HUES48 (cell line): ENCODE measurements around the gene INTS13.

Source experiments
- H3K27ac ChIP-seq: one replicate; pipeline ENCODE4 v1.7.0; 2013; ENCODE audit warnings: low read depth, low read length, inconsistent platforms
- H3K27me3 ChIP-seq: 2 replicates; pipeline ENCODE4 v1.6.1; 2013; ENCODE audit warnings: mild to moderate bottlenecking, low read length; ENCODE audit not compliant: control insufficient read depth, insufficient read depth
- H3K36me3 ChIP-seq: 2 replicates; pipeline ENCODE4 v1.6.1; 2013; ENCODE audit warnings: low read length; ENCODE audit not compliant: control insufficient read depth, insufficient read depth
- H3K4me1 ChIP-seq: 2 replicates; pipeline ENCODE4 v1.6.1; 2013; ENCODE audit warnings: mild to moderate bottlenecking, low read length; ENCODE audit not compliant: control insufficient read depth, insufficient read depth
- H3K4me3 ChIP-seq: 2 replicates; pipeline ENCODE4 v1.5.1; 2013; ENCODE audit warnings: mild to moderate bottlenecking, low read depth, low read length
- H3K9ac ChIP-seq: 2 replicates; pipeline ENCODE4 v1.6.1; 2013; ENCODE audit warnings: mild to moderate bottlenecking, low read depth, low read length, moderate library complexity
- H3K9me3 ChIP-seq: 2 replicates; pipeline ENCODE4 v1.6.1; 2013; ENCODE audit warnings: low read length; ENCODE audit not compliant: control insufficient read depth, insufficient read depth

INTS13 gene

DNA sequence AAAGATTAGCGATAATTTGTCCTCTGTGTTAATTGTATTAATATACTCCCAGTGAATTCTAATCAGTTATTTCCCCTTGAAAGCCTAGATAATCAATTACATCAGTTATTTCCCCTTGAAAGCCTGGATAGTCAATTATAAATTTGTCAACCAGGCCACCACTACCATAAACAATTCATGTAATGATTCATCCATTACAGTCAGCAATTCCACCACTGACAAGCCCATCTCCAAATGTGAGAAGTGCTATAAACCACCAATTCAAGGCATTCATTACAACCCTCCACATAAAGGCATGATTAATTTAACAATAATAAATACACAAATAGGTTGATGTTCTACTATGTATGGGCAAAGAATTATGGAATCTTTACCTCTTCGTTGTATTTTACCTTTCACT lies 40.9 kb downstream of the INTS13 start:
- H3K27ac ChIP-seq = no peak overlapping the region
- peaks cover 15% of the 10 kb centered on the region for H3K36me3 ChIP-seq
- no peaks in the 10 kb centered on the region for H3K4me1 ChIP-seq
- H3K27me3 ChIP-seq = no peaks in the 10 kb centered on the region
- no peaks in the 10 kb centered on the region for H3K9me3 ChIP-seq
- no peak overlapping the region for H3K9ac ChIP-seq
- no peak overlapping the region for H3K4me3 ChIP-seq

DNA sequence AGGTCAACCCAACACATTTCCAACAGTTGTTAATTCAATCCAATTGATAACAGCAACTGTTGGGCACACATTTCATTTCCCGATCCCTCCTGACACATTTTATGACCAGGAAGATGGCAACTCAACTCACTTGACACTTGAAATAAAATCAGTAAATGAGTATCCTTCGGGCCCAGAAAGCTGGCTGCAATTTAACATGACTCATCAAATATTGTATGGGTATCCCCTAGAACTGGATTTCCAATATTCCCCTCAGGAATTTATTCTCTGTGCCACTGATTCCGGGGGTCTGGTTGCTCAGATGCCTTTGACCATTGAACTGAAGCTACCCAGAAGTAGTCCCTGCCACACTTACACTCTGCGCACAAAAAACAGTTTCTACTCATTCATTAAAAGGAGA lies 42.1 kb downstream of the INTS13 start:
- H3K4me1 ChIP-seq = no peaks in the 10 kb centered on the region
- H3K27ac ChIP-seq = no peak overlapping the region
- H3K9ac ChIP-seq = no peak overlapping the region
- no peaks in the 10 kb centered on the region for H3K9me3 ChIP-seq
- H3K36me3 ChIP-seq = peaks cover 15% of the 10 kb centered on the region
- no peak overlapping the region for H3K4me3 ChIP-seq
- no peaks in the 10 kb centered on the region for H3K27me3 ChIP-seq

DNA sequence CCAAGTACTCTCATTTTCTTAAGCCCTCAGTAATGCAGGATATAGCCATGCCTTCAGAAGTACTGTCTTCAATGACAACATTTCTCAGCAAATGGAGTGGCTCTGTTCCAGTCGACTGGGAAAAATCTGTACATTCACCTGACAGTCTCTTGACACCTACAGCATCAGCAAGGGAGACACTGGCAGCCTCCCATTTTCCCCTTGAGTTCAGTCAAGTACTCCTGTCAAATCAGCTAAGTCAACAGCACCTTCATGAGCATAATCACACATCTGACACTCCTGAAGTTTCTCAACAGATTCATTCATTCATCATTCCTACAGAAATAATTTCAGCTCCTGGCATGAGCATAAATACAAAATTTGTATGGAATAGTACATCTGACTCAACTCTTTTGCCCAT lies 46.1 kb downstream of the INTS13 start:
- no peaks in the 10 kb centered on the region for H3K9me3 ChIP-seq
- no peak overlapping the region for H3K27ac ChIP-seq
- no peaks in the 10 kb centered on the region for H3K4me1 ChIP-seq
- H3K9ac ChIP-seq = no peak overlapping the region
- no peak overlapping the region for H3K4me3 ChIP-seq
- H3K36me3 ChIP-seq = peaks cover 4% of the 10 kb centered on the region; the same call in 1 of the 2 replicates
- H3K27me3 ChIP-seq = no peaks in the 10 kb centered on the region

DNA sequence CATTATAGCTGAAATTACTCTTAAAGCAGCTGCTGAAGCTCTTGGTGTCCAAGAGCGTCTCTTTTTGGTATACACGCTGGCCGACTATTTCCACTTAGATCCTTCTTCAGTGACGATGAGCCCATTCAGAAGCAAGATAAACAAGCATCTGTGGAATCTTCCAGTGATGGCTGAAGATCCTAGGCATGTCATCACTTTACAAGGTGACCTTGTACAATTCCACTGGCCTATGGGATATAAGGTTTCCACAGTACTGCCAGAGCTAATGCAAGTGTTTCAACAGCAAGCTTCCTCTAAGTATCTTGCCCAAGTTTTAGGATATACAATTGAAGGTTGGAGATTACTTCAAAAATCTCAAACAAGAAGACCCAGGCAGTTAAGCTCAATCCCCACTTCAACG lies 47.0 kb downstream of the INTS13 start:
- H3K27me3 ChIP-seq = no peaks in the 10 kb centered on the region
- H3K36me3 ChIP-seq = no peaks in the 10 kb centered on the region
- no peak overlapping the region for H3K9ac ChIP-seq
- no peak overlapping the region for H3K4me3 ChIP-seq
- no peaks in the 10 kb centered on the region for H3K4me1 ChIP-seq
- H3K27ac ChIP-seq = no peak overlapping the region
- H3K9me3 ChIP-seq = no peaks in the 10 kb centered on the region

DNA sequence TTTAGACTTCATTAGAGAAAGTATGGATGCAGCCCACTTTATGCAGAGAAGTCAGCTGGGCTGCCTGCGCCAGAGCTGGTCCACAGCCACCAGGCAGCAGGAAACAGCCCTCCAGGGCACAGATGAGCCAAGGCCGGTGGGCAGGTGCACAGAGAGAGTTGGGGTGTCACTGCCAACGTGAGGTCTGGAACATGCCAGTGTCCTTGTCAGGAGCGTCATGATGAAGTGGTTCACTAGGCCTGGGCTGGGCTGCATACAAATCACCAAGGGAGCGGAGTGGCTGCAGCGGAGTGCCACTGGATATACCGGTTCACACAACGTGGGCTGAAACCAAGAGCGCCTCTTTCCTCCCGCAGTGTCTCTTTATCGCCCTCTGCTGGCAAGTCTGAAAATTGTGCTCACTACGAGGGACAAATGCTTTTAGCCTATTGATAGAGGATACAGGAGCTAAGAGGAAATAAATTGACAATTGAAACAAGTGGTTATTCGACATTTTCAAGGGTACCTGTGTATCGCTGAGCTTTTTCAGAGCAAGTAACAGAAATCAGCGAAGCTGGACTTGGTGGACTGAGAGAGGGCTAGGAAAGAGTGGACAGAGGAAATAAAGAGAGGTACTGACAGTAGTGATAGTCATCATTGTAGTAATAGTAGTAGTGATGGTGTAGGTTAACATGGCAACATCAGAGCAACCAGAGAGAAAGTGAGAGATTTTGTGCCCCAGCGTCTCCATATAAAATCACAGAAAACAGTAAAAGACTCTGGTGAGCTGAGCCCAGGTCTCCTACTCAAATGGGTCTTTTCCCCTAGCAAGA lies 52.8 kb downstream of the INTS13 start:
- Histone ChIP-seq H3K27ac (no peak overlapping the region), H3K9ac (no peak overlapping the region), H3K27me3 (no peaks in the 10 kb centered on the region), H3K4me1 (no peaks in the 10 kb centered on the region; the same call in 1 of the 2 replicates), H3K4me3 (no peak overlapping the region), H3K36me3 (no peaks in the 10 kb centered on the region), H3K9me3 (no peaks in the 10 kb centered on the region)

DNA sequence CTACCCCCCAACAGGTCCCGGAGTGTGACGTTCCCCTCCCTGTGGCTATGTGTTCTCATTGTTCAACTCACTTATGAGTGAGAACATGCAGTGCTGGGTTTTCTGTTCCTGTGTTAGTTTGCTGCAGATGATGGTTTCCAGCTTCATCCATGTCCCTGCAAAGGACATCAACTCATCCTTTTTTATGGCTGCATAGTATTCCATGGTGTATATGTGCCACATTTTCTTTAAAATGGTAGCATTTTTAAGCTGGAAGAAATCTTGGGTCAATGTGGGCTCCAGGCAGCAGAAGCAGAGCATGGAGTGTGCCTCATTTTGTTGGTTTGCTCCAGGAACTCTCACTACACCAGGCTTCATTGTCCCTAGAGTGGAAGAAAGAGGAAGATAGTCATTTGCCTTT lies 57.2 kb downstream of the INTS13 start:
- Histone ChIP-seq H3K4me3 (no peak overlapping the region), H3K27ac (no peak overlapping the region), H3K9me3 (no peaks in the 10 kb centered on the region), H3K27me3 (no peaks in the 10 kb centered on the region), H3K4me1 (no peaks in the 10 kb centered on the region; the same call in 1 of the 2 replicates), H3K36me3 (no peaks in the 10 kb centered on the region), H3K9ac (no peak overlapping the region)

DNA sequence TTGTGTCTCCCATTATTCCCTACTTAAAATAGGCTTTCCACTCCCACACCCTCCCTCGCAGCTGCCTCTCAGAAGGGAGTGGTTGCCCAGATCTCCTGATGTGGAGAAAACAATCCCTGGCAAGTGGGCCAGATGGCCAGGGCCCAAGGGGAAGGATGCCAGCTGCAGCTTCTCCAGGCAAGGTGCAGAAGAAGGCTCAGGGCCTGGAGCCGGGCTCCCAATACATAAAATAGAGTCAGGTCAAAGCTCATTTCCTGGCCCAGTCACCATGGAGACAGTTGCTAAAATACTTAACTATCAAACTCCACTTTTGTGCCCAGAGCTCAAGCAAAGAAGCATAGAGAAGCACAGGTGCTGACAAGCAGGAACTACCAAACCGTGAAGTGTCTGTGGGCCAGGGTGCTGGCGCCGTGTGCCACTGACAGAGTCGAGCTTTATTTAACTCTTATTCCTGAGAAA lies 59.1 kb downstream of the INTS13 start:
- no peaks in the 10 kb centered on the region for H3K27me3 ChIP-seq
- no peak overlapping the region for H3K27ac ChIP-seq
- H3K9me3 ChIP-seq = no peaks in the 10 kb centered on the region
- no peaks in the 10 kb centered on the region for H3K4me1 ChIP-seq
- no peak overlapping the region for H3K9ac ChIP-seq
- no peaks in the 10 kb centered on the region for H3K36me3 ChIP-seq
- H3K4me3 ChIP-seq = no peak overlapping the region

DNA sequence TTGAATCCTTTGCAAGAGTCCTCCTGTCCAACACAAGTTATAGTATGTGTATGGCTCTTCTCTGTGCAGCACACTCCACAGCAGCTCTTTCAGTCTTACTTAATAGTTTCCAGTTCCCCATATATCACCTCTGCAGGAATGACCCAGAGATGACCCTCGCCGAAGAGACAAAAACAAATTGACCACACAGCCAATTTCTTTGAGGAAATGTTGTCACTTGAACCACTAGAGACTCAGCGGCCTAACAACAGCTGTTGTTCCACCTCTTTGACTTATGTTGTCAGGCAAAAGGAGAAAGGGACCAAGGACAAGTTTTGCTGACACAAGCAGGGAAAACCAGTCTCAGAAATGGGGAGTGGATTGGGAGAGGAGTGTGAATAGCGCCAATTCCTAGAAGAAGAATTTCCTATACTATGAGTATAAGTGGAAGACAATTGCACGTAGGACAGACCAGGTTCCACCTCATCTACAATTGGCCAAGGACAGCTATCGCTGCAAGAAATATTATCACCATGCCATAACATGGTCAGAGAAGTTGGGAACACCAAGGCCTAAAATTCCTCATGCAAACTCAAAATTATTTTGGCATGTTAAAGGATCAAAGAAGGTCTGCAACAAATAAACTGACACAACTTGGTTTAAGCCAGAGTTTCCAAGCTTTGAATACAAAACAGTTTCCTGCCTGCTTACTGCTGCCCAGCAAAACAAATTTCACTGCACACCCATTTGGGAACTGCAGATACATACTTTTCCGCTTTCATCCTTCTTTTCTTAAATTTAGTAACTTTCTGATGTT lies 63.1 kb downstream of the INTS13 start:
- H3K4me3 ChIP-seq = no peak overlapping the region
- H3K9me3 ChIP-seq = no peaks in the 10 kb centered on the region
- H3K4me1 ChIP-seq = no peaks in the 10 kb centered on the region
- H3K27me3 ChIP-seq = no peaks in the 10 kb centered on the region
- no peaks in the 10 kb centered on the region for H3K36me3 ChIP-seq
- H3K9ac ChIP-seq = no peak overlapping the region
- H3K27ac ChIP-seq = no peak overlapping the region

DNA sequence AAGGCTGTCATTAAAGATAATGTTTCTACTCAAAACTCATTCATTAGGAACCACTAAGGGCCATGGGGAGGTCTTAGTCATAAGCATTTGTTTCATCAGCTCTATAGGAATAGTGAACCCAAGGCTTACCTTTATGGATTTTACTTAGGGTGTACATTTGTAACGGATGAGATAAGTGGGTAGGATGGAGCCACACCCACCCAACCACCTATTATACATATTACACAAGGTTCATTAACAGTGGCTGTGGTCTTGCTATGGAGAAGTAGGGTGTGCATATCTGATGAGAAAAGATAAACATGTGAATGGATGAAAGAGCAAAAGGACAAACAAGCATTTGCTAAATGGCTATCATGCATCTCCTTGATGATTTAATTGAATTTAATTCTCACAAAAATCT lies 65.2 kb downstream of the INTS13 start:
- no peaks in the 10 kb centered on the region for H3K9me3 ChIP-seq
- H3K36me3 ChIP-seq = no peaks in the 10 kb centered on the region
- no peaks in the 10 kb centered on the region for H3K4me1 ChIP-seq
- no peak overlapping the region for H3K9ac ChIP-seq
- no peaks in the 10 kb centered on the region for H3K27me3 ChIP-seq
- H3K4me3 ChIP-seq = no peak overlapping the region
- no peak overlapping the region for H3K27ac ChIP-seq

DNA sequence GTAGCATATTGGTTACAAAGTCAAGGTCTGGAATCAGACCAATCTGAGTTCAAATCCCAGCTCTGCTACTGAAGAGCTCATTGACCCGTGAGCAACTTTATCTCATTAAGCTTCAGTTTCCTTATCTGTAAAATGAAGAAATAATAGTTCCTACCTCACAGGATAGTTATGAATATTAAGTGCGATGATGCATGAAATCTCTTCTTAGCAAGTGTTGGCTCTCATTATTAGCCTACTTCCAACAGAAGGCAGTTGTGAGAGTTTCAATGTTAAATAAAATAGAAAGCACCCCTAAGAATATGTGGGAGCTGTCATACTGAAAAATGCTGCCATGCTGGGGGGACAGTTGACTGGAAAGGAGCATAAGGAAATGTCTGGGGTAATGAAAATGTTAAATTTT lies 65.8 kb downstream of the INTS13 start:
- H3K4me3 ChIP-seq = no peak overlapping the region
- no peak overlapping the region for H3K27ac ChIP-seq
- H3K4me1 ChIP-seq = no peaks in the 10 kb centered on the region
- H3K9me3 ChIP-seq = no peaks in the 10 kb centered on the region
- H3K9ac ChIP-seq = no peak overlapping the region
- no peaks in the 10 kb centered on the region for H3K36me3 ChIP-seq
- H3K27me3 ChIP-seq = no peaks in the 10 kb centered on the region
